Adipocyte (in vitro differentiated cells): ENCODE measurements around the gene CASP7.
A peak's percentile ranks its signal among the peaks of the same experiment; 100 is the strongest.

Source experiments
- DNase-seq: peaks from one replicate; pipeline ENCODE4 v3.0.0-alpha.2; 2015; ENCODE audit warnings: low read depth
- H3K27me3 ChIP-seq: replicated peaks from 2 replicates; pipeline ENCODE4 v1.7.0; 2013; ENCODE audit warnings: mild to moderate bottlenecking, low read length, moderate library complexity; ENCODE audit not compliant: control insufficient read depth, insufficient read depth
- H3K36me3 ChIP-seq: 2 replicates; pipeline ENCODE4 v1.7.0; 2013; ENCODE audit warnings: low read length, mild to moderate bottlenecking, moderate library complexity; ENCODE audit not compliant: control insufficient read depth, insufficient read depth, severe bottlenecking
- H3K4me1 ChIP-seq: 2 replicates; pipeline ENCODE4 v1.7.0; 2013; ENCODE audit warnings: mild to moderate bottlenecking, low read length, moderate library complexity; ENCODE audit not compliant: control insufficient read depth, insufficient read depth
- H3K4me3 ChIP-seq: 2 replicates; pipeline ENCODE4 v1.7.0; 2013; ENCODE audit warnings: mild to moderate bottlenecking, low read length, moderate library complexity
- H3K9ac ChIP-seq: 2 replicates; pipeline ENCODE4 v1.7.0; 2013; ENCODE audit warnings: mild to moderate bottlenecking, low read length, moderate library complexity
- H3K9me3 ChIP-seq: 2 replicates; pipeline ENCODE4 v1.7.0; 2013; ENCODE audit warnings: mild to moderate bottlenecking, low read length, moderate library complexity; ENCODE audit not compliant: control insufficient read depth

CASP7 gene

GRCh38 chr10:113742466-113742865 lies 62.8 kb downstream of the CASP7 start:
- Histone ChIP-seq H3K4me1 (peaks cover 14% of the 10 kb centered on the region), H3K9me3 (peaks cover 4% of the 10 kb centered on the region), H3K27me3 (peaks cover 4% of the 10 kb centered on the region), H3K4me3 (no peak overlapping the region), H3K9ac (no peak overlapping the region), H3K36me3 (no peaks in the 10 kb centered on the region)
- DNase-seq: no peak

GRCh38 chr10:113743594-113743993 lies 63.9 kb downstream of the CASP7 start:
- no peak overlapping the region for H3K9ac ChIP-seq
- DNase-seq: peak; percentile 7
- H3K9me3 ChIP-seq: peaks cover 4% of the 10 kb centered on the region
- peaks cover 14% of the 10 kb centered on the region for H3K4me1 ChIP-seq
- H3K36me3 ChIP-seq: no peaks in the 10 kb centered on the region
- H3K4me3 ChIP-seq: no peak overlapping the region
- peaks cover 4% of the 10 kb centered on the region for H3K27me3 ChIP-seq

- peaks cover 14% of the 10 kb centered on the region for H3K4me1 ChIP-seq
- H3K9me3 ChIP-seq: peaks cover 4% of the 10 kb centered on the region
These were observed 65.7 kb downstream of the CASP7 start for GRCh38 chr10:113745374-113745773.

GRCh38 chr10:113746217-113746957 lies 66.7 kb downstream of the CASP7 start:
- H3K36me3 ChIP-seq: no peaks in the 10 kb centered on the region
- peak; percentile 40 for DNase-seq
- H3K4me1 ChIP-seq: peaks cover 17% of the 10 kb centered on the region
- H3K9ac ChIP-seq: no peak overlapping the region
- H3K9me3 ChIP-seq: peaks cover 4% of the 10 kb centered on the region
- no peak overlapping the region for H3K4me3 ChIP-seq
- H3K27me3 ChIP-seq: no peaks in the 10 kb centered on the region

More at GRCh38 chr10:113745374-113745773, 65.7 kb downstream of the CASP7 start:
- Histone ChIP-seq H3K4me3 (no peak overlapping the region), H3K36me3 (no peaks in the 10 kb centered on the region), H3K9ac (no peak overlapping the region), H3K27me3 (peaks cover 4% of the 10 kb centered on the region)
- DNase-seq: no peak

GRCh38 chr10:113751181-113751732 lies 71.5 kb downstream of the CASP7 start, which contains the start of gene PLEKHS1:
Gene PLEKHS1, plus strand, starts transcription at chr10:113751682. Its CDS starts 3,596 bp downstream, at chr10:113755278.
- Histone ChIP-seq H3K4me3 (no peak within 1 kb of the TSS), H3K4me1 (peaks cover 10% of the 10 kb centered on the region), H3K36me3 (no peaks in the 10 kb centered on the region), H3K9me3 (no peaks in the 10 kb centered on the region), H3K9ac (no peak within 1 kb of the TSS), H3K27me3 (no peaks in the 10 kb centered on the region)
- peak; percentile 64 for DNase-seq

GRCh38 chr10:113752553-113752952 lies 72.8 kb downstream of the CASP7 start:
- no peaks in the 10 kb centered on the region for H3K9me3 ChIP-seq
- no peaks in the 10 kb centered on the region for H3K27me3 ChIP-seq
- H3K4me3 ChIP-seq: no peak overlapping the region
- no peak for DNase-seq
- no peak overlapping the region for H3K9ac ChIP-seq
- H3K4me1 ChIP-seq: peaks cover 5% of the 10 kb centered on the region
- H3K36me3 ChIP-seq: no peaks in the 10 kb centered on the region

GRCh38 chr10:113753020-113753692 lies 73.4 kb downstream of the CASP7 start:
- Histone ChIP-seq H3K9me3 (no peaks in the 10 kb centered on the region), H3K27me3 (no peaks in the 10 kb centered on the region), H3K36me3 (no peaks in the 10 kb centered on the region), H3K4me1 (peaks cover 5% of the 10 kb centered on the region), H3K9ac (no peak overlapping the region), H3K4me3 (no peak overlapping the region)
- peak; percentile 37 for DNase-seq

- DNase-seq: no peak
- no peaks in the 10 kb centered on the region for H3K36me3 ChIP-seq
- no peak overlapping the region for H3K9ac ChIP-seq
- no peaks in the 10 kb centered on the region for H3K27me3 ChIP-seq
- no peak overlapping the region for H3K4me3 ChIP-seq
- no peaks in the 10 kb centered on the region for H3K9me3 ChIP-seq
- peaks cover 5% of the 10 kb centered on the region for H3K4me1 ChIP-seq
These were observed 74.4 kb downstream of the CASP7 start for GRCh38 chr10:113754125-113754524.

- Histone ChIP-seq H3K4me3 (no peak overlapping the region), H3K9me3 (no peaks in the 10 kb centered on the region), H3K36me3 (no peaks in the 10 kb centered on the region), H3K4me1 (peaks cover 5% of the 10 kb centered on the region), H3K27me3 (no peaks in the 10 kb centered on the region), H3K9ac (no peak overlapping the region)
- DNase-seq: no peak
These were observed 75.1 kb downstream of the CASP7 start for GRCh38 chr10:113754768-113755167.

- no peaks in the 10 kb centered on the region for H3K27me3 ChIP-seq
- no peak overlapping the region for H3K9ac ChIP-seq
- H3K4me3 ChIP-seq: no peak overlapping the region
- H3K36me3 ChIP-seq: no peaks in the 10 kb centered on the region
- no peaks in the 10 kb centered on the region for H3K9me3 ChIP-seq
- no peaks in the 10 kb centered on the region for H3K4me1 ChIP-seq
- no peak for DNase-seq
These were observed 77.3 kb downstream of the CASP7 start for GRCh38 chr10:113756940-113757543.

GRCh38 chr10:113762083-113762482 lies 82.4 kb downstream of the CASP7 start:
- Histone ChIP-seq H3K9me3 (peaks cover 13% of the 10 kb centered on the region), H3K4me3 (no peak overlapping the region), H3K9ac (no peak overlapping the region), H3K36me3 (no peaks in the 10 kb centered on the region), H3K27me3 (peaks cover 11% of the 10 kb centered on the region), H3K4me1 (no peaks in the 10 kb centered on the region)
- DNase-seq: no peak
